Endothelial cell of umbilical vein (primary cell): ENCODE results near the gene CPED1. TPM values are rescaled to one million over a fixed set of nuclear protein-coding genes. Genes with fewer than 3 reads are reported as not detected.

ENCODE experiments used
- BruUV-seq: library from RNA; stranded (reverse); fragments of 400-500 nt; replicated peaks from 2 replicates; lab custom pipeline; 2021; lab: Mats Ljungman, UMichigan
- CTCF ChIA-PET: fragments of 300-600, 350-600 bp; sonication (Branson Sonifier 250); formaldehyde crosslinking; loops from one replicate; lab custom pipeline; 2021; ENCODE audit warnings: antibody characterized with exemption, inconsistent platforms; lab: Charles Lee
- POLR2A ChIA-PET: fragments of 300-600, 350-600 bp; sonication (Branson Sonifier 250); formaldehyde crosslinking; loops from one replicate; lab custom pipeline; 2021; ENCODE audit warnings: antibody characterized with exemption, inconsistent platforms; lab: Charles Lee
- DNase-seq: peaks from one replicate; pipeline ENCODE4 v3.0.0-alpha.2; 2011; ENCODE audit warnings: low read depth, low spot score
- FAIRE-seq: peaks from 2 replicates; lab custom pipeline; 2011; peaks lifted over from hg19 to GRCh38; lab: Jason Lieb, UNC
- H2AFZ ChIP-seq: 2 replicates; pipeline ENCODE4 v1.6.0; 2012; ENCODE audit warnings: low read depth, low read length, control low read depth, inconsistent platforms
- H3K27ac ChIP-seq: 2 replicates; pipeline ENCODE4 v1.5.1; 2011; ENCODE audit warnings: low read depth, mild to moderate bottlenecking, control low read depth, low read length, moderate library complexity; ENCODE audit not compliant: insufficient read depth
- H3K27me3 ChIP-seq, 2 experiments: 2 replicates each; pipeline versions ENCODE4 v1.6.0 to v1.6.1; 2011; ENCODE audit warnings: low read length in 2 of 2, mixed read lengths in 1 of 2; ENCODE audit not compliant: control insufficient read depth in 2 of 2, insufficient read depth in 2 of 2
- H3K36me3 ChIP-seq, 2 experiments: 2 replicates in 1 of 2; 3 replicates in 1 of 2; pipeline ENCODE4 v1.5.1; 2011; ENCODE audit warnings: low read length in 2 of 2, mild to moderate bottlenecking in 1 of 2, moderate library complexity in 1 of 2; ENCODE audit not compliant: control insufficient read depth in 2 of 2, insufficient read depth in 2 of 2; ENCODE audit errors: extremely low read depth in 1 of 2
- H3K4me1 ChIP-seq: 3 replicates; pipeline ENCODE4 v1.5.1; 2011; ENCODE audit warnings: mild to moderate bottlenecking, low read length; ENCODE audit not compliant: control insufficient read depth, insufficient read depth; ENCODE audit errors: extremely low read depth
- H3K4me2 ChIP-seq: 2 replicates; pipeline ENCODE4 v1.6.1; 2011; ENCODE audit warnings: low read length, control low read depth, mixed read lengths; ENCODE audit not compliant: insufficient read depth
- H3K4me3 ChIP-seq, 3 experiments: fragments of 200-600 bp in 1 of 3; sonication (generic), shearing (Covaris generic) in 1 of 3; replicated peaks in 1 of 3; 2 replicates each; pipeline ENCODE4 v1.5.1; 2011 to 2016; ENCODE audit warnings: control low read depth in 3 of 3, low read length in 3 of 3, mild to moderate bottlenecking in 2 of 3, inconsistent platforms in 1 of 3, low read depth in 1 of 3, moderate library complexity in 1 of 3; ENCODE audit not compliant: insufficient read depth in 1 of 3
- H3K79me2 ChIP-seq: 2 replicates; pipeline ENCODE4 v1.6.0; 2012; ENCODE audit warnings: low read length, inconsistent platforms; ENCODE audit not compliant: control insufficient read depth, insufficient read depth
- H3K9ac ChIP-seq: replicated peaks from 2 replicates; pipeline ENCODE3; 2011; ENCODE audit warnings: low read length, control low read depth; ENCODE audit not compliant: insufficient read depth; ENCODE audit errors: extremely low read depth
- H3K9me1 ChIP-seq: replicated peaks from 3 replicates; pipeline ENCODE4 v1.6.0; 2011; ENCODE audit warnings: mild to moderate bottlenecking, low read length; ENCODE audit not compliant: control insufficient read depth, insufficient read depth; ENCODE audit errors: extremely low read depth
- H3K9me3 ChIP-seq: replicated peaks from 2 replicates; pipeline ENCODE4 v1.5.1; 2012; ENCODE audit warnings: low read length, inconsistent platforms; ENCODE audit not compliant: control insufficient read depth, insufficient read depth
- H4K20me1 ChIP-seq: replicated peaks from 2 replicates; pipeline ENCODE3; 2011; ENCODE audit warnings: mild to moderate bottlenecking, low read length; ENCODE audit not compliant: control insufficient read depth, insufficient read depth; ENCODE audit errors: extremely low read depth
- CTCF ChIP-seq, 2 donors: IDR thresholded peaks; 1 replicate in 1 of 2; 2 replicates in 1 of 2; pipeline ENCODE4 v1.5.1; 2011; ENCODE audit warnings: low read length in 2 of 2, mild to moderate bottlenecking in 2 of 2, moderate library complexity in 2 of 2, control low read depth in 1 of 2, inconsistent platforms in 1 of 2, low read depth in 1 of 2; ENCODE audit not compliant: insufficient read depth in 1 of 2; ENCODE audit errors: extremely low read depth in 1 of 2
- MYC ChIP-seq: IDR thresholded peaks from one replicate; pipeline ENCODE4 v1.6.1; 2011; ENCODE audit warnings: mild to moderate bottlenecking, low read depth, low read length
- dilution Hi-C: fragments of 300-500 bp; cut with MboI; formaldehyde crosslinking; loops from one replicate; pipeline ENCODE4 v1.15.0; 2019; ENCODE audit warnings: low sequenced_read_pairs; ENCODE audit not compliant: extremely low pct_ligation_motif_present
- intact Hi-C: fragments of 100-400 bp; cut with micrococcal nuclease; formaldehyde crosslinking; loops from one replicate; pipeline ENCODE4 v1.10.0; 2022
- polyA plus RNA-seq, 4 experiments: library from polyadenylated mRNA; depleted of rRNA in 3 of 4; stranded (reverse) in 3 of 4; unstranded in 1 of 4; fragments of >200 nt; gene quantifications; 2 replicates each; pipeline versions ENCODE4 v1.2.1 to v1.2.3, GENCODE V29; 2011 to 2012; ENCODE audit warnings: missing spikeins in 1 of 4
- total RNA-seq: library from RNA; stranded (reverse); gene quantifications from 2 replicates; pipeline ENCODE4 v1.2.3, GENCODE V29; 2021

CPED1 gene
- total and polyA plus RNA-seq, 2 donors (not counting 3 experiments of a cell fraction or from before 2014, with no cell fraction given), result 0.22 to 3.0 TPM

- intact Hi-C loops (loop anchor here (1.0 to 5.0 kb wide), 7 partner anchors 32 to 559 kb away; no protein-coding TSS in a partner anchor), dilution Hi-C loops (loop anchor here (25.0 kb wide), 1 partner anchor 99 kb away; no protein-coding TSS in a partner anchor)
- TF ChIP-seq MYC (no peak), CTCF (IDR thresholded peaks at IDR 0.05; ENCODE audit: extremely low read depth in 1 of 2, insufficient read depth in 1 of 2, low read depth in 1 of 2, low read length in 2 of 2) (peak; percentile 95 to 97)
- Histone ChIP-seq H3K9ac (no peak overlapping the region), H4K20me1 (no peaks in the 10 kb centered on the region), H3K4me3 (peak overlapping the region; percentile 39 to 80 (median 64)), H3K9me1 (no peaks in the 10 kb centered on the region), H3K4me1 (peaks cover 10% of the 10 kb centered on the region), H3K36me3 (no peaks in the 10 kb centered on the region), H3K79me2 (no peaks in the 10 kb centered on the region), H3K27me3 (peaks cover 0 to 9% of the 10 kb centered on the region in 2 experiments), H3K27ac (no peak overlapping the region), H3K4me2 (peak overlapping the region; percentile 91), H2AFZ (peak overlapping the region; percentile 78), H3K9me3 (no peaks in the 10 kb centered on the region)
- DNase-seq (peak; percentile 89), FAIRE-seq (peak; percentile 76)
- CTCF ChIA-PET, result interaction anchor here (0.8 to 8.4 kb wide), 33 partner anchors 9 to 1006 kb away, joined by 3 to 156 read pairs (median 4); partner anchors contain the start of genes ING3 and TSPAN12
- POLR2A ChIA-PET, result no interaction called here
- no TSS peak for BruUV-seq
Measured at GRCh38 chr7:120987683-120988590, 574 bp upstream of the CPED1 start.
